H1 (cell line): ENCODE results near the gene MAFF. TPM values are rescaled to one million over a fixed set of nuclear protein-coding genes. Genes with fewer than 3 reads are reported as not detected.

Experiments
- CTCF ChIA-PET: fragments of 300-600 bp; sonication (Branson Sonifier 250); formaldehyde crosslinking; loops from one replicate; lab custom pipeline; 2021; ENCODE audit not compliant: partially characterized antibody; lab: Charles Lee
- POLR2A ChIA-PET: fragments of 300-600 bp; sonication (Branson Sonifier 250); formaldehyde crosslinking; loops from one replicate; lab custom pipeline; 2021; ENCODE audit warnings: inconsistent platforms; ENCODE audit not compliant: partially characterized antibody; lab: Charles Lee
- DNase-seq, 2 experiments: peaks; one replicate each; pipeline versions ENCODE4 v3.0.0 to v3.0.0-alpha.2; 2010 to 2022; ENCODE audit warnings: low spot score in 2 of 2, low read depth in 1 of 2, mixed read lengths in 1 of 2
- FAIRE-seq: peaks from 2 replicates; lab custom pipeline; 2011; peaks lifted over from hg19 to GRCh38; lab: Jason Lieb, UNC
- H2AFZ ChIP-seq: 2 replicates; pipeline ENCODE4 v1.8.1; 2012; ENCODE audit warnings: low read length, inconsistent platforms
- H2AK5ac ChIP-seq: 2 replicates; pipeline ENCODE4 v1.6.1; 2013; ENCODE audit warnings: low read depth, low read length
- H2BK120ac ChIP-seq: replicated peaks from 2 replicates; pipeline ENCODE3; 2013; ENCODE audit warnings: low read depth, low read length, inconsistent platforms
- H2BK12ac ChIP-seq: 2 replicates; pipeline ENCODE4 v1.6.1; 2013; ENCODE audit warnings: low read depth, low read length
- H2BK15ac ChIP-seq: 2 replicates; pipeline ENCODE4 v1.6.1; 2013; ENCODE audit warnings: low read length
- H2BK20ac ChIP-seq: 2 replicates; pipeline ENCODE4 v1.6.1; 2013; ENCODE audit warnings: low read length
- H2BK5ac ChIP-seq: 2 replicates; pipeline ENCODE4 v1.6.1; 2013; ENCODE audit warnings: low read depth, low read length
- H3K14ac ChIP-seq: 2 replicates; pipeline ENCODE4 v1.6.1; 2013; ENCODE audit warnings: inconsistent platforms; ENCODE audit not compliant: insufficient read length
- H3K18ac ChIP-seq: 2 replicates; pipeline ENCODE4 v1.6.1; 2013; ENCODE audit warnings: low read length; ENCODE audit errors: extremely low read depth
- H3K23ac ChIP-seq: 2 replicates; pipeline ENCODE4 v1.6.1; 2013; ENCODE audit warnings: inconsistent platforms; ENCODE audit not compliant: insufficient read length
- H3K23me2 ChIP-seq: 2 replicates; pipeline ENCODE4 v1.6.1; 2013; ENCODE audit warnings: low read depth, low read length
- H3K27ac ChIP-seq: 2 replicates; pipeline ENCODE4 v1.6.1; 2011; ENCODE audit warnings: low read depth, low read length, inconsistent platforms
- H3K27me3 ChIP-seq, 4 experiments: replicated peaks in 1 of 4; 1 replicate in 1 of 4; 2 replicates in 3 of 4; pipeline versions ENCODE4 v1.6.1 to v1.8.1; 2011 to 2013; ENCODE audit warnings: low read length in 3 of 4, mild to moderate bottlenecking in 3 of 4, inconsistent platforms in 2 of 4, mixed read lengths in 2 of 4, moderate library complexity in 1 of 4; ENCODE audit not compliant: control insufficient read depth in 3 of 4, insufficient read depth in 3 of 4; ENCODE audit errors: extremely low read depth in 1 of 4
- H3K36me3 ChIP-seq, 4 experiments: 2 replicates each; pipeline versions ENCODE4 v1.6.1 to v1.8.1; 2011 to 2013; ENCODE audit warnings: mild to moderate bottlenecking in 4 of 4, low read length in 3 of 4, moderate library complexity in 2 of 4, control low read depth in 1 of 4, inconsistent platforms in 1 of 4; ENCODE audit not compliant: insufficient read depth in 4 of 4, control insufficient read depth in 2 of 4
- H3K4ac ChIP-seq: replicated peaks from 2 replicates; pipeline ENCODE3; 2013; ENCODE audit warnings: low read length, low read depth, mixed read lengths, inconsistent platforms; ENCODE audit not compliant: insufficient read length
- H3K4me1 ChIP-seq, 4 experiments: replicated peaks in 1 of 4; 1 replicate in 1 of 4; 2 replicates in 3 of 4; pipeline versions ENCODE4 v1.6.1 to v1.8.1; 2011 to 2013; ENCODE audit warnings: low read length in 3 of 4, inconsistent platforms in 2 of 4, mixed read lengths in 1 of 4; ENCODE audit not compliant: insufficient read depth in 4 of 4, control insufficient read depth in 3 of 4
- H3K4me2 ChIP-seq, 2 experiments: 2 replicates each; pipeline versions ENCODE4 v1.6.1 to v1.8.1; 2011 to 2013; ENCODE audit warnings: low read depth in 2 of 2, low read length in 2 of 2, control low read depth in 1 of 2, inconsistent platforms in 1 of 2, mild to moderate bottlenecking in 1 of 2; ENCODE audit not compliant: insufficient read depth in 1 of 2
- H3K4me3 ChIP-seq, 4 experiments: fragments of 200-600, 300-600 bp in 1 of 4; sonication (generic), shearing (Covaris generic), sonication (Bioruptor Twin) in 1 of 4; 2 replicates each; pipeline versions ENCODE4 v1.5.1 to v1.8.1; 2011 to 2016; ENCODE audit warnings: low read length in 4 of 4, low read depth in 3 of 4, control low read depth in 2 of 4, inconsistent platforms in 2 of 4, mild to moderate bottlenecking in 2 of 4, mixed read lengths in 1 of 4, moderate library complexity in 1 of 4; ENCODE audit not compliant: insufficient read depth in 2 of 4; ENCODE audit errors: extremely low read depth in 1 of 4
- H3K56ac ChIP-seq: replicated peaks from 2 replicates; pipeline ENCODE3; 2013; ENCODE audit warnings: low read depth, mild to moderate bottlenecking, mixed read lengths, low read length, inconsistent platforms; ENCODE audit not compliant: insufficient read length
- H3K79me1 ChIP-seq: 2 replicates; pipeline ENCODE4 v1.6.1; 2013; ENCODE audit warnings: low read depth, low read length, control low read depth
- H3K79me2 ChIP-seq, 2 experiments: 2 replicates each; pipeline versions ENCODE4 v1.6.1 to v1.8.1; 2012 to 2013; ENCODE audit warnings: low read length in 2 of 2, mild to moderate bottlenecking in 2 of 2, inconsistent platforms in 1 of 2; ENCODE audit not compliant: insufficient read depth in 2 of 2, control insufficient read depth in 1 of 2
- H3K9ac ChIP-seq, 4 experiments: replicated peaks in 1 of 4; 1 replicate in 1 of 4; 2 replicates in 3 of 4; pipeline versions ENCODE4 v1.6.1 to v1.8.1; 2011 to 2013; ENCODE audit warnings: low read depth in 3 of 4, low read length in 3 of 4, control low read depth in 2 of 4, mild to moderate bottlenecking in 2 of 4, moderate library complexity in 2 of 4, inconsistent platforms in 1 of 4; ENCODE audit errors: extremely low read depth in 1 of 4
- H3K9me3 ChIP-seq, 2 experiments: 2 replicates each; pipeline versions ENCODE4 v1.6.1 to v1.8.1; 2012 to 2013; ENCODE audit warnings: mild to moderate bottlenecking in 2 of 2, moderate library complexity in 2 of 2, control low read depth in 1 of 2, inconsistent platforms in 1 of 2, low read depth in 1 of 2, low read length in 1 of 2, mixed read lengths in 1 of 2; ENCODE audit not compliant: insufficient read depth in 2 of 2
- H4K20me1 ChIP-seq, 2 experiments: replicated peaks in 1 of 2; 2 replicates each; pipeline versions ENCODE3 to v1.8.1; 2011 to 2013; ENCODE audit warnings: inconsistent platforms in 2 of 2, low read length in 2 of 2, mild to moderate bottlenecking in 1 of 2; ENCODE audit not compliant: insufficient read depth in 2 of 2, control insufficient read depth in 1 of 2
- H4K5ac ChIP-seq: 2 replicates; pipeline ENCODE4 v1.6.1; 2013; ENCODE audit warnings: low read length, low read depth, mixed read lengths, inconsistent platforms; ENCODE audit not compliant: insufficient read length
- H4K8ac ChIP-seq: 2 replicates; pipeline ENCODE4 v1.8.0; 2013; ENCODE audit warnings: mild to moderate bottlenecking, moderate library complexity, low read length, inconsistent platforms; ENCODE audit not compliant: insufficient read depth; ENCODE audit errors: extremely low read depth
- H4K91ac ChIP-seq: replicated peaks from 2 replicates; pipeline ENCODE3; 2013; ENCODE audit warnings: low read length, mixed read lengths, inconsistent platforms; ENCODE audit not compliant: insufficient read length
- EP300 ChIP-seq, 2 experiments: IDR thresholded peaks; 1 replicate in 1 of 2; 2 replicates in 1 of 2; pipeline ENCODE4 v1.6.1; 2011 to 2012; ENCODE audit warnings: low read depth in 2 of 2, low read length in 2 of 2, mild to moderate bottlenecking in 2 of 2, borderline replicate concordance in 1 of 2, inconsistent platforms in 1 of 2, moderate library complexity in 1 of 2
- FOSL1 ChIP-seq: IDR thresholded peaks from 2 replicates; pipeline ENCODE4 v1.6.1; 2011; ENCODE audit warnings: mild to moderate bottlenecking, low read depth, low read length, moderate library complexity; ENCODE audit not compliant: insufficient read depth
- HDAC6 ChIP-seq: IDR thresholded peaks from one replicate; pipeline ENCODE4 v1.7.1; 2012; ENCODE audit warnings: low read depth, mild to moderate bottlenecking, inconsistent platforms, low read length, moderate library complexity
- KDM4A ChIP-seq: IDR thresholded peaks from one replicate; pipeline ENCODE4 v1.7.1; 2012; ENCODE audit warnings: low read depth, mild to moderate bottlenecking, moderate library complexity, low read length, inconsistent platforms; ENCODE audit not compliant: severe bottlenecking
- SAP30 ChIP-seq: fragments of 300-600 bp; sonication (generic); IDR thresholded peaks from 2 replicates; pipeline ENCODE4 v1.7.1; 2012; ENCODE audit warnings: low read length, moderate library complexity, mild to moderate bottlenecking, inconsistent platforms; ENCODE audit not compliant: insufficient read depth, insufficient replicate concordance
- SIN3A ChIP-seq, 2 experiments: IDR thresholded peaks in 1 of 2; conservative IDR thresholded peaks in 1 of 2; 2 replicates each; pipeline ENCODE4 v1.6.1; 2011 to 2012; ENCODE audit warnings: low read length in 2 of 2, improper control_type of control experiment in 1 of 2, low read depth in 1 of 2, mild to moderate bottlenecking in 1 of 2
- TAF1 ChIP-seq: IDR thresholded peaks from 2 replicates; pipeline ENCODE4 v1.6.1; 2011; ENCODE audit warnings: mild to moderate bottlenecking, low read depth, low read length
- TEAD4 ChIP-seq: IDR thresholded peaks from 2 replicates; pipeline ENCODE4 v1.6.1; 2012; ENCODE audit warnings: low read depth, low read length, inconsistent platforms, mixed read lengths
- WGBS, 2 experiments: shearing (Covaris generic) in 1 of 2; methylation state at CpG; one replicate each; pipeline versions ENCODE4 v1.1.6 to v1.1.7; 2013 to 2015; ENCODE audit warnings: low lambda C conversion rate in 2 of 2, mixed read lengths in 2 of 2, inconsistent platforms in 1 of 2, low coverage in 1 of 2, missing lambda C conversion rate in 1 of 2; ENCODE audit not compliant: insufficient replicate concordance in 2 of 2, insufficient coverage in 1 of 2, insufficient read length in 1 of 2; ENCODE audit errors: extremely low coverage in 1 of 2, missing lambda C conversion rate in 1 of 2; 5-methylcytosine and 5-hydroxymethylcytosine counted together
- polyA plus RNA-seq, 7 experiments: library from polyadenylated mRNA; depleted of rRNA in 3 of 7; stranded (reverse) in 5 of 7; unstranded in 2 of 7; fragments of >200 nt in 5 of 7; fragments of 200-250 nt in 2 of 7; gene quantifications; 1 replicate in 5 of 7; 2 replicates in 1 of 7; 4 replicates in 1 of 7; pipeline versions ENCODE4 v1.2.1 to v1.2.3, GENCODE V29; 2011 to 2013; ENCODE audit warnings: missing spikeins in 2 of 7, mixed read lengths in 2 of 7
- total RNA-seq: library from RNA; stranded (reverse); fragmentation: NEBNext Ultra II Directional; extraction: Animal tissue kit (Norgen Biotek cat#: 25700); gene quantifications from 2 replicates; pipeline ENCODE4 v1.2.1, GENCODE V29; 2021
- TF ChIP-seq, protein P1 (sequence below): IDR thresholded peaks from 2 replicates; pipeline ENCODE4 v1.6.1; 2012; ENCODE audit warnings: low read length, inconsistent platforms
- TF ChIP-seq, protein P2 (sequence below): IDR thresholded peaks from 2 replicates; pipeline ENCODE4 v1.6.1; 2012; ENCODE audit warnings: inconsistent platforms

Gene MAFF
- total and polyA plus RNA-seq, 2 of the 8 experiments (the other 6 are each of a cell fraction or from before 2014, with no cell fraction given), result 1.5 to 6.3 TPM

GRCh38 chr22:38174626-38175025 is 27.2 kb upstream of the MAFF start:
- Histone ChIP-seq H2BK120ac (no peak overlapping the region), H2AFZ (no peak overlapping the region), H3K4ac (no peak overlapping the region), H3K27ac (no peak overlapping the region), H3K56ac (no peak overlapping the region), H2BK20ac (no peak overlapping the region), H3K27me3 (no peaks in the 10 kb centered on the region), H3K23me2 (no peaks in the 10 kb centered on the region), H3K4me3 (no peak overlapping the region), H4K5ac (no peak overlapping the region), H3K36me3 (no peaks in the 10 kb centered on the region), H2BK5ac (peak overlapping the region; percentile 30; the same call in 1 of the 2 replicates), H4K20me1 (no peaks in the 10 kb centered on the region), H4K91ac (no peak overlapping the region), H3K14ac (no peak overlapping the region), H3K4me2 (no peak overlapping the region), H3K79me1 (no peaks in the 10 kb centered on the region), H2BK12ac (peak overlapping the region; percentile 68), H3K9ac (no peak overlapping the region), H4K8ac (no peak overlapping the region), H3K9me3 (no peaks in the 10 kb centered on the region), H3K4me1 (peaks cover 0 to 9% (median 2%) of the 10 kb centered on the region in 4 experiments; a peak in 4 of 7 replicates), H3K23ac (no peak overlapping the region), H3K18ac (no peak overlapping the region; the same call in 1 of the 2 replicates), H2BK15ac (no peak overlapping the region), H3K79me2 (no peaks in the 10 kb centered on the region), H2AK5ac (no peak overlapping the region; the same call in 1 of the 2 replicates)
- no peak for TF ChIP-seq FOSL1
- no peak for TF ChIP-seq HDAC6
- TF ChIP-seq, protein P1, sequence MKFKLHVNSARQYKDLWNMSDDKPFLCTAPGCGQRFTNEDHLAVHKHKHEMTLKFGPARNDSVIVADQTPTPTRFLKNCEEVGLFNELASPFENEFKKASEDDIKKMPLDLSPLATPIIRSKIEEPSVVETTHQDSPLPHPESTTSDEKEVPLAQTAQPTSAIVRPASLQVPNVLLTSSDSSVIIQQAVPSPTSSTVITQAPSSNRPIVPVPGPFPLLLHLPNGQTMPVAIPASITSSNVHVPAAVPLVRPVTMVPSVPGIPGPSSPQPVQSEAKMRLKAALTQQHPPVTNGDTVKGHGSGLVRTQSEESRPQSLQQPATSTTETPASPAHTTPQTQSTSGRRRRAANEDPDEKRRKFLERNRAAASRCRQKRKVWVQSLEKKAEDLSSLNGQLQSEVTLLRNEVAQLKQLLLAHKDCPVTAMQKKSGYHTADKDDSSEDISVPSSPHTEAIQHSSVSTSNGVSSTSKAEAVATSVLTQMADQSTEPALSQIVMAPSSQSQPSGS, result no peak
- no peak for TF ChIP-seq EP300 (IDR thresholded peaks at IDR 0.05; ENCODE audit: borderline replicate concordance in 1 of 2, low read depth in 2 of 2, low read length in 2 of 2)
- no peak for TF ChIP-seq KDM4A
- TF ChIP-seq TEAD4, result no peak
- TF ChIP-seq SAP30, result no peak
- TF ChIP-seq, protein P2, sequence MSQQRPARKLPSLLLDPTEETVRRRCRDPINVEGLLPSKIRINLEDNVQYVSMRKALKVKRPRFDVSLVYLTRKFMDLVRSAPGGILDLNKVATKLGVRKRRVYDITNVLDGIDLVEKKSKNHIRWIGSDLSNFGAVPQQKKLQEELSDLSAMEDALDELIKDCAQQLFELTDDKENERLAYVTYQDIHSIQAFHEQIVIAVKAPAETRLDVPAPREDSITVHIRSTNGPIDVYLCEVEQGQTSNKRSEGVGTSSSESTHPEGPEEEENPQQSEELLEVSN, result no peak
- TF ChIP-seq TAF1, result no peak
- TF ChIP-seq SIN3A (conservative IDR thresholded peaks at IDR 0.05 in 1 of 2, IDR thresholded peaks at IDR 0.05 in 1 of 2; ENCODE audit: low read depth in 1 of 2, low read length in 2 of 2), result no peak
- DNase-seq, result no peak
- ChIA-PET POLR2A (interaction anchor here (0.7 to 0.9 kb wide), 3 partner anchors 10 to 257 kb away, joined by 3 read pairs; no protein-coding TSS in a partner anchor), CTCF (interaction anchor here (0.6 to 3.9 kb wide), 7 partner anchors 12 to 147 kb away, joined by 3 to 24 read pairs (median 4); no protein-coding TSS in a partner anchor)
- FAIRE-seq, result no peak
- WGBS, 2 experiments, result 84% methylated on average over 14 of the region's 14 CpGs; no CpG with 5 or more reads in 1 of the 2 experiments
